Right atrium auricular region (tissue), 2 donors: ENCODE measurements around the gene OR52E5. TPM values are rescaled to one million over a fixed set of nuclear protein-coding genes. Genes with fewer than 3 reads are reported as not detected.

ENCODE experiments used
- DNase-seq: peaks from one replicate; pipeline ENCODE4 v3.0.0-alpha.2; 2019; ENCODE audit warnings: low spot score
- H3K27ac ChIP-seq, 2 donors: fragments of 200-600 bp; sonication (generic); 1 replicate in 1 of 2; 2 replicates in 1 of 2; pipeline ENCODE4 v1.5.1; 2016 to 2019
- H3K27me3 ChIP-seq, 2 donors: fragments of 200-600 bp; sonication (generic); one replicate each; pipeline versions ENCODE4 v1.5.1 to v1.6.0; 2017 to 2019
- H3K36me3 ChIP-seq: fragments of 200-600 bp; sonication (generic); one replicate; pipeline ENCODE4 v1.5.1; 2016
- H3K4me1 ChIP-seq, 2 donors: fragments of 200-600 bp; sonication (generic); one replicate each; pipeline versions ENCODE4 v1.5.1 to v1.6.0; 2017 to 2019
- H3K4me3 ChIP-seq, 2 donors: fragments of 200-600 bp; sonication (generic); 1 replicate in 1 of 2; 2 replicates in 1 of 2; pipeline ENCODE4 v1.5.1; 2017 to 2019; ENCODE audit warnings: mild to moderate bottlenecking in 1 of 2, moderate library complexity in 1 of 2
- H3K9me3 ChIP-seq, 2 donors: fragments of 200-600 bp; sonication (generic); one replicate each; pipeline ENCODE4 v1.5.1; 2019
- total RNA-seq, 2 donors: library from RNA; depleted of rRNA; stranded (reverse); fragments of >200 nt; gene quantifications; one replicate each; pipeline ENCODE4 v1.1.0, GENCODE V29; 2016
- TF ChIP-seq, protein P1 (sequence below), 2 donors: fragments of 200-600 bp; sonication (generic); IDR thresholded peaks; one replicate each; pipeline ENCODE4 v1.5.1; 2019; ENCODE audit warnings: antibody characterized with exemption in 2 of 2

OR52E5 gene
- total RNA-seq, 2 donors from 2014 or later, result not detected

DNA sequence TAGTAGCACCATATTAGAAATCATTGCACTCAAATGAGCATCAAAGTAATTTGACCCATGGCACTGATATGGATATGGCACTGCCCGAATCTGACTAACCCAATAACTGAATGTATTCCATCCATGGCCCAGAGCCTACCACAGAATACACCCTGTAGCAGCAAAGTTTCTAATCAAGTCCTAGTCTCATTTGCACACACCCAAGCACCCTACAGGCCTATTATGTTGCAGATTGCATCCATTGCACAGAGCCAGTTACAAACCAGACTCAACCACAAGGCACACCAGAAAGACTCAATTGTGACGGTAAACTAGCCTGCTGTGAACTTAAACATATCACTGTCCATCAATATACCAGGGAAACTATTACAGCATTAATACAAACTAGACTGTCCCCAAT is 6.5 kb downstream of the OR52E5 start:
- no peaks in the 10 kb centered on the region for H3K27me3 ChIP-seq
- H3K27ac ChIP-seq, result no peak overlapping the region
- TF ChIP-seq, protein P1, sequence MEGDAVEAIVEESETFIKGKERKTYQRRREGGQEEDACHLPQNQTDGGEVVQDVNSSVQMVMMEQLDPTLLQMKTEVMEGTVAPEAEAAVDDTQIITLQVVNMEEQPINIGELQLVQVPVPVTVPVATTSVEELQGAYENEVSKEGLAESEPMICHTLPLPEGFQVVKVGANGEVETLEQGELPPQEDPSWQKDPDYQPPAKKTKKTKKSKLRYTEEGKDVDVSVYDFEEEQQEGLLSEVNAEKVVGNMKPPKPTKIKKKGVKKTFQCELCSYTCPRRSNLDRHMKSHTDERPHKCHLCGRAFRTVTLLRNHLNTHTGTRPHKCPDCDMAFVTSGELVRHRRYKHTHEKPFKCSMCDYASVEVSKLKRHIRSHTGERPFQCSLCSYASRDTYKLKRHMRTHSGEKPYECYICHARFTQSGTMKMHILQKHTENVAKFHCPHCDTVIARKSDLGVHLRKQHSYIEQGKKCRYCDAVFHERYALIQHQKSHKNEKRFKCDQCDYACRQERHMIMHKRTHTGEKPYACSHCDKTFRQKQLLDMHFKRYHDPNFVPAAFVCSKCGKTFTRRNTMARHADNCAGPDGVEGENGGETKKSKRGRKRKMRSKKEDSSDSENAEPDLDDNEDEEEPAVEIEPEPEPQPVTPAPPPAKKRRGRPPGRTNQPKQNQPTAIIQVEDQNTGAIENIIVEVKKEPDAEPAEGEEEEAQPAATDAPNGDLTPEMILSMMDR (IDR thresholded peaks at IDR 0.05), result no peak
- no peak for DNase-seq
- H3K4me3 ChIP-seq, result no peak overlapping the region
- H3K4me1 ChIP-seq, result no peaks in the 10 kb centered on the region
- no peaks in the 10 kb centered on the region for H3K36me3 ChIP-seq
- no peaks in the 10 kb centered on the region for H3K9me3 ChIP-seq

DNA sequence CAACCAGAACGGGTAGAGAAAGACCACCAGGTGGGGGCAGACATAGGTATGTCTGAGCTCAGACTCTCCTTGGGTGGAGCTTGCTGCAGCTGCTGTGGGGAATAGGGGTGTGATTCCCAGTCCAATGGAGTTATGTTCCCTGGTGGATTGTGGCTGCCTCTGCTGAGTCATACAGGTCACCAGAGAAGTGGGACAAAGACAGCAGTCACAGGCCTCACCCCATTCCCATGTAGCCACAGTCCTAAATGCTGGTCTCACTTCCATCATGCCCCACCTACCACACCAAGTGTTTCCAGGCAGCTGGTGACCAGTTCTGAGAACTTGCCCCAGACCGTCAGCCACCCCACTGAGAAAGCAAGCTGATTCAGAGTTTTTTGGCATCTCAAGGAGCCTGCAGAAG is 17.5 kb downstream of the OR52E5 start:
- Histone ChIP-seq H3K4me1 (no peaks in the 10 kb centered on the region), H3K4me3 (no peak overlapping the region), H3K9me3 (peaks cover 0 to 5% of the 10 kb centered on the region in 2 donors), H3K27me3 (no peaks in the 10 kb centered on the region), H3K27ac (no peak overlapping the region), H3K36me3 (no peaks in the 10 kb centered on the region)
- DNase-seq, result no peak
- TF ChIP-seq, protein P1 (IDR thresholded peaks at IDR 0.05), result no peak

DNA sequence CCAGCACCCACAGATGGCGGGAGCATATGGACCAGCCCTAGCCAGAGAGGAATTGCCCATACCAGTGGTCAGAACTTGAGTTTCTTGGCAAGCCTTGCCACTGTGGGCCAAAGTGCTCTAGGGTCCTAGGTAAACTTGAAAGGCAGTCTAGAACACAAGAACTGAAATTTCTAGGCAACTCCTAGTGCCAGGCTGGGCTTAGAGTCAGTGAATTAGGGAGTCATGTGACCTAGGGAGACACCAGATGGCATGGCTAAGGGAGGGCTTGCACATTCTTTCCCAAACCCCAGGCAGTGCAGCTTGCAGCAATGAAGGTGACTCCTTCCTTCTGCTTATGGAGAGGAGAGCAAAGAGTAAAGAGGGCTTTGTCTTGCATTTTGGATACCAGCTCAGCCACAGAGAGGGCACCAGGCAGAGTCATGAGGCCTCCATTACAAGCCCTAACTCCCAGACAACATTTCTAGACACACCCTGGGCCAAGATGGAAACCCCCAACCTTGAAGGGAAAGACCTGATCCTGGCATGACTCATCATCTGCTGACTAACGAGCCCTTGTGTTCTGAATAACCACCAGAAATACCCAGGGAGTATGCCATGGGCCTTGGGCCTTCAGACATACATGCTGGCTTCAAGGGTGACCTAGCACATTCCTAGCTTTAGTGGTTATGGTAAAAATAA is 29.9 kb downstream of the OR52E5 start:
- H3K27ac ChIP-seq, result no peak overlapping the region
- TF ChIP-seq, protein P1 (IDR thresholded peaks at IDR 0.05), result no peak
- no peak overlapping the region for H3K4me3 ChIP-seq
- H3K4me1 ChIP-seq, result no peaks in the 10 kb centered on the region
- no peaks in the 10 kb centered on the region for H3K27me3 ChIP-seq
- DNase-seq, result no peak
- H3K9me3 ChIP-seq, result peaks cover 0 to 7% of the 10 kb centered on the region in 2 donors
- no peaks in the 10 kb centered on the region for H3K36me3 ChIP-seq

DNA sequence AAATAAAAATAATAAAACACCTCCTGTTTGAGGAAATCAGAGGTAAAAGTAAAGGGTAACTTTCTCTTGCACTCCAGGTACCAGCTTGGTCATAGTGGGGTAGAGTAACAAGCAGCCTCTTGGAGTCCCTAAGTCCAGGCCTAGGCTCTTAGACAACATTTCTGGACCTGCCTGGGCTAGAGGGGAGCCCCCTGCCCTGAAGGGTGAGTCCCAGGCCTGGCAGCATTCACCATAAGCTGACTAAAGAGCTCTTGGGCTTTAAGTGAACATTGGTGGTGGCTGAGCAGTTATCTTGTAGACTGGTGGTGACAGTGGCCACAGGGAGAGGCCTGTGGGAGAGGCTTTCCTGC is 30.4 kb downstream of the OR52E5 start:
- no peaks in the 10 kb centered on the region for H3K27me3 ChIP-seq

DNA sequence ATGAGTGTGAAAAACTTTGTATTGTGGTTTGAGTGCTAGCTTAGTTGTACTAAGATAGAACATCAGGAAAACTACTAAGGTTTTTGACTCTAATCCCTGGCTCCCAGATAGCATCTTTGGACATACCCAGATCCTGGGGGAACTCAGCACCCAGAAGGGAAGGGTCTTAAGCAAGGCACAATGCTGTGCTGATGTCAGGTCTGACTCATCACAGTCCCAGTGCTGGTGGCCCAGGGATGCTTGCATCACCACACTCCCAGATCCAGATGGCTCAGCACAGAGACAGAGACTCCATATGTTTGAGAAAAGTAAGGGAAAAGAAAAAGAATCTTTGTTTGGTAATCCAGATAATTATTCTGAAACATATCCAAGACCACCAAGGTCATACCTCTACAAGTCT is 30.8 kb downstream of the OR52E5 start:
- TF ChIP-seq, protein P1 (IDR thresholded peaks at IDR 0.05), result no peak
- Histone ChIP-seq H3K9me3 (peaks cover 0 to 7% of the 10 kb centered on the region in 2 donors), H3K27ac (no peak overlapping the region), H3K4me3 (no peak overlapping the region), H3K27me3 (no peaks in the 10 kb centered on the region), H3K4me1 (no peaks in the 10 kb centered on the region), H3K36me3 (no peaks in the 10 kb centered on the region)
- DNase-seq, result no peak

More for the DNA sequence above, 30.4 kb downstream of the OR52E5 start:
- H3K9me3 ChIP-seq, result peaks cover 0 to 7% of the 10 kb centered on the region in 2 donors
- no peak for DNase-seq
- H3K36me3 ChIP-seq, result no peaks in the 10 kb centered on the region
- no peak overlapping the region for H3K27ac ChIP-seq
- no peak overlapping the region for H3K4me3 ChIP-seq
- H3K4me1 ChIP-seq, result no peaks in the 10 kb centered on the region
- TF ChIP-seq, protein P1 (IDR thresholded peaks at IDR 0.05), result no peak

DNA sequence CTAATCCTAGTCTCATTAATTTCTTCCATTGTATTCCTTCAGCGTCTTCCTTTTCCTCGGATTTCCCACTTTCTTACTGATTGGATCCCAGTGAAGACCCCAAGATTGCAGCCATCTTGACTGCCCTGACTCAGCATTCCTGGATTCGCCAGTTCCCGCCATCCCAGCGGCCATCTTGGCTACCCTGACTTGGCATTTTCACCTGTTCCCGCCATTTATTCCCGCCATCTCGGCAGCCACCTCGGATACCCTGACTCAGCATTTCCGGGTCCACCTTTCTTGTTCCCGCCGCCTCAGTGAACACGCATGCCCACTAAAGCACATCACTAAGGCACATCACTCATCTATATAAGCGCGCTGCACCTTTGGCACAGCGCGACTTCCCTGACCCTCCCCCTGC is 35.3 kb downstream of the OR52E5 start:
- no peaks in the 10 kb centered on the region for H3K27me3 ChIP-seq
- H3K4me1 ChIP-seq, result no peaks in the 10 kb centered on the region
- H3K9me3 ChIP-seq, result peaks cover 0 to 7% of the 10 kb centered on the region in 2 donors
- no peaks in the 10 kb centered on the region for H3K36me3 ChIP-seq
- no peak for DNase-seq
- TF ChIP-seq, protein P1 (IDR thresholded peaks at IDR 0.05), result no peak
- no peak overlapping the region for H3K27ac ChIP-seq
- no peak overlapping the region for H3K4me3 ChIP-seq
